Measurements from ENCODE around the gene PAX6. TPM values are rescaled to one million over a fixed set of nuclear protein-coding genes. Genes with fewer than 3 reads are reported as not detected.
A peak's percentile ranks its signal among the peaks of the same experiment; 100 is the strongest.

The PAX6 gene
- total RNA-seq, 1 experiment from 2014 or later = 3.3 TPM

GRCh38 chr11:31817054-31817620, 6.0 kb upstream of the PAX6 start:
- H3K4me1 Mint-ChIP-seq = peaks cover 64% of the 10 kb centered on the region
- no peak overlapping the region for H3K27ac Mint-ChIP-seq
- H3K4me3 Mint-ChIP-seq = peak overlapping the region; percentile 62
- H3K36me3 Mint-ChIP-seq = no peaks in the 10 kb centered on the region
- no peaks in the 10 kb centered on the region for H3K9me3 Mint-ChIP-seq
- H3K27me3 Mint-ChIP-seq (ENCODE audit: low read depth) = peaks cover 100% of the 10 kb centered on the region
- ATAC-seq (no peak), DNase-seq (ENCODE audit: low spot score) (peak; percentile 19)
- CTCF ChIA-PET = interaction anchor here (0.8 to 5.7 kb wide), 10 partner anchors 9 to 190 kb away, joined by 3 to 54 read pairs (median 4); no protein-coding TSS in a partner anchor
- POLR2A ChIA-PET = interaction anchor here (0.8 to 1.0 kb wide), 2 partner anchors 20 to 70 kb away, joined by 3 to 4 read pairs; no protein-coding TSS in a partner anchor
- TF ChIP-seq, protein P1, sequence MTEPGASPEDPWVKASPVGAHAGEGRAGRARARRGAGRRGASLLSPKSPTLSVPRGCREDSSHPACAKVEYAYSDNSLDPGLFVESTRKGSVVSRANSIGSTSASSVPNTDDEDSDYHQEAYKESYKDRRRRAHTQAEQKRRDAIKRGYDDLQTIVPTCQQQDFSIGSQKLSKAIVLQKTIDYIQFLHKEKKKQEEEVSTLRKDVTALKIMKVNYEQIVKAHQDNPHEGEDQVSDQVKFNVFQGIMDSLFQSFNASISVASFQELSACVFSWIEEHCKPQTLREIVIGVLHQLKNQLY (CRISPR knock-in tag; IDR thresholded peaks at IDR 0.05) = no peak
- no peak for TF ChIP-seq JUN (CRISPR knock-in tag; IDR thresholded peaks at IDR 0.05)

DNA sequence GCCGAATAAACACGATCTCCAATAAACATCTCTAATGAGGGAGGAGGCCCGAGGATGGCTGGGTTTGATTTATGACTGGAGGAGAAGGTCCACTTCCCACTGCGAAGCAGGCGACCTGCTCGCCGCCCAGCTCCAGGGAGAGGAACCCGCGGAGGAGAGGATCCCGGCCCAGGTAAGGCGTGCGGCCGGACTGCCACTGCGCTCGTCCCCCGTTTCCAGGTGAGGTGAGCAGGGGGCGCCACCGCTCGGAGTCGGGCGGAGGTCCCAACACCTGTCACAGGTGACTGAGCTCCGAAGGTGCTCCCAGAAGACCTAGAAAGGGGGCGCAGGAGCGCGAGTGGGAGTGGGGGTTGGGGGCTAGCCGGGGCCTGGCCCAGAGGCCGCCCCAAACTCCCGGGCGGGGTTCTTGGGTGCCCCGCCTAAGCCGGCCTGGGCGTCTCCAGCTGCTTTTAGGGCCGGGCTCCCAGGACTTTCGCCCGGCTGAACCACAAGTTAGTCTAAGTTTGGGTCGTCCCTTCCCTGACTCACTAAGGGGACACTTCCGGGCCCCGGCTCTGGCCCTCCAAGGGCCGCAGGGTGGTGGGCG, 5.4 kb upstream of the PAX6 start:
- TF ChIP-seq, protein P2, sequence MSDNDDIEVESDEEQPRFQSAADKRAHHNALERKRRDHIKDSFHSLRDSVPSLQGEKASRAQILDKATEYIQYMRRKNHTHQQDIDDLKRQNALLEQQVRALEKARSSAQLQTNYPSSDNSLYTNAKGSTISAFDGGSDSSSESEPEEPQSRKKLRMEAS (CRISPR knock-in tag; IDR thresholded peaks at IDR 0.05) = no peak
- no peak for TF ChIP-seq ATF3 (CRISPR knock-in tag; conservative IDR thresholded peaks at IDR 0.05)
- H3K27me3 Mint-ChIP-seq (ENCODE audit: low read depth) = peaks cover 100% of the 10 kb centered on the region
- peak; percentile 46 for DNase-seq (ENCODE audit: low spot score)
- no peak overlapping the region for H3K27ac Mint-ChIP-seq
- ChIA-PET CTCF (interaction anchor here (0.8 to 5.7 kb wide), 9 partner anchors 9 to 190 kb away, joined by 3 to 54 read pairs (median 4); no protein-coding TSS in a partner anchor), POLR2A (interaction anchor here (0.8 to 1.0 kb wide), 2 partner anchors 19 to 71 kb away, joined by 3 to 4 read pairs; no protein-coding TSS in a partner anchor)
- no peak for ATAC-seq
- no peaks in the 10 kb centered on the region for H3K36me3 Mint-ChIP-seq
- no peaks in the 10 kb centered on the region for H3K9me3 Mint-ChIP-seq
- H3K4me1 Mint-ChIP-seq = peaks cover 62% of the 10 kb centered on the region
- peak overlapping the region; percentile 62 for H3K4me3 Mint-ChIP-seq

- DNase-seq (ENCODE audit: low spot score) = no peak
- TF ChIP-seq, protein P3, sequence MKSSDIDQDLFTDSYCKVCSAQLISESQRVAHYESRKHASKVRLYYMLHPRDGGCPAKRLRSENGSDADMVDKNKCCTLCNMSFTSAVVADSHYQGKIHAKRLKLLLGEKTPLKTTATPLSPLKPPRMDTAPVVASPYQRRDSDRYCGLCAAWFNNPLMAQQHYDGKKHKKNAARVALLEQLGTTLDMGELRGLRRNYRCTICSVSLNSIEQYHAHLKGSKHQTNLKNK (CRISPR knock-in tag; IDR thresholded peaks at IDR 0.05) = no peak
- no peak for TF ChIP-seq AFF4 (CRISPR knock-in tag; IDR thresholded peaks at IDR 0.05; ENCODE audit: borderline replicate concordance)
- no peak for TF ChIP-seq KAT7 (CRISPR knock-in tag; IDR thresholded peaks at IDR 0.05; ENCODE audit: borderline replicate concordance)
- TF ChIP-seq USF1 (CRISPR knock-in tag; IDR thresholded peaks at IDR 0.05) = no peak
- TF ChIP-seq ZNF671 (CRISPR knock-in tag; IDR thresholded peaks at IDR 0.05) = no peak
- TF ChIP-seq, protein P4, sequence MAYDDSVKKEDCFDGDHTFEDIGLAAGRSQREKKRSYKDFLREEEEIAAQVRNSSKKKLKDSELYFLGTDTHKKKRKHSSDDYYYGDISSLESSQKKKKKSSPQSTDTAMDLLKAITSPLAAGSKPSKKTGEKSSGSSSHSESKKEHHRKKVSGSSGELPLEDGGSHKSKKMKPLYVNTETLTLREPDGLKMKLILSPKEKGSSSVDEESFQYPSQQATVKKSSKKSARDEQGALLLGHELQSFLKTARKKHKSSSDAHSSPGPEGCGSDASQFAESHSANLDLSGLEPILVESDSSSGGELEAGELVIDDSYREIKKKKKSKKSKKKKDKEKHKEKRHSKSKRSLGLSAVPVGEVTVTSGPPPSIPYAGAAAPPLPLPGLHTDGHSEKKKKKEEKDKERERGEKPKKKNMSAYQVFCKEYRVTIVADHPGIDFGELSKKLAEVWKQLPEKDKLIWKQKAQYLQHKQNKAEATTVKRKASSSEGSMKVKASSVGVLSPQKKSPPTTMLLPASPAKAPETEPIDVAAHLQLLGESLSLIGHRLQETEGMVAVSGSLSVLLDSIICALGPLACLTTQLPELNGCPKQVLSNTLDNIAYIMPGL (CRISPR knock-in tag; IDR thresholded peaks at IDR 0.05) = no peak
- no peak for TF ChIP-seq JAZF1 (CRISPR knock-in tag; IDR thresholded peaks at IDR 0.05)
- TF ChIP-seq ZNF423 (CRISPR knock-in tag; IDR thresholded peaks at IDR 0.05) = no peak
- no peak for TF ChIP-seq RELA (CRISPR knock-in tag; IDR thresholded peaks at IDR 0.05; ENCODE audit: borderline replicate concordance)
- TF ChIP-seq, protein P2 (CRISPR knock-in tag; IDR thresholded peaks at IDR 0.05) = no peak
- no peak for TF ChIP-seq CREB1 (CRISPR knock-in tag; IDR thresholded peaks at IDR 0.05)
- no peak for TF ChIP-seq CREM (CRISPR knock-in tag; IDR thresholded peaks at IDR 0.05)
- TF ChIP-seq SMAD4 (CRISPR knock-in tag; IDR thresholded peaks at IDR 0.05) = no peak
- TF ChIP-seq JUN (CRISPR knock-in tag; IDR thresholded peaks at IDR 0.05) = no peak
- TF ChIP-seq ZNF121 (CRISPR knock-in tag; IDR thresholded peaks at IDR 0.05) = no peak
- no peak for TF ChIP-seq ZNF138 (CRISPR knock-in tag; conservative IDR thresholded peaks at IDR 0.05)
- Mint-ChIP-seq H3K27ac (no peak overlapping the region), H3K27me3 (ENCODE audit: low read depth) (peaks cover 100% of the 10 kb centered on the region), H3K4me1 (peaks cover 59% of the 10 kb centered on the region), H3K9me3 (no peaks in the 10 kb centered on the region), H3K36me3 (no peaks in the 10 kb centered on the region), H3K4me3 (peak overlapping the region; percentile 60)
- ChIA-PET CTCF (interaction anchor here (0.9 to 5.7 kb wide), 5 partner anchors 10 to 142 kb away, joined by 4 to 54 read pairs (median 20); no protein-coding TSS in a partner anchor), POLR2A (interaction anchor here (1.0 kb wide), 1 partner anchor 17 kb away, joined by 3 read pairs; no protein-coding TSS in a partner anchor)
- ATAC-seq = no peak
Measured at GRCh38 chr11:31815711-31816467, 4.8 kb upstream of the PAX6 start.

Measured in WTC11 (cell line).